ENCODE measurements around the gene GLCCI1.

DNA sequence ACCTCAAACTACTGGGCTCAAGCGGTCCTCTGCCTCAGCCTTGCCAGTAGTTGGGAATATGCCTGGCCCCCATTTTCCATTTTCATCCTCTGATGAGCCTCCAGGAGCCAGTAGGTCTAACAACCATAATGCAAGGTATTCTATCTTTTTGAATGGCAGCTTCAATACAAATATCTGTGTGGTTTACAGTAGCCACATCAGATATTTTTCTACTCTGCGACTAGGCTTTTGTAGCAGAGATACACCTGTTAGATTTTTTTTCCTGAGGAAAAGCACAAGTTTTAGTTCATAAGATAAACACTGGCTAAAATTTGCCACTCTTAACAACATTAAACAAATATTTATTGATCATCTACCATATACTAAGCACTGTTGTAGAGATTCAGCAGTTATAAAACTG lies 3.9 kb upstream of the GLCCI1 start:
- TF ChIP-seq, protein P1, sequence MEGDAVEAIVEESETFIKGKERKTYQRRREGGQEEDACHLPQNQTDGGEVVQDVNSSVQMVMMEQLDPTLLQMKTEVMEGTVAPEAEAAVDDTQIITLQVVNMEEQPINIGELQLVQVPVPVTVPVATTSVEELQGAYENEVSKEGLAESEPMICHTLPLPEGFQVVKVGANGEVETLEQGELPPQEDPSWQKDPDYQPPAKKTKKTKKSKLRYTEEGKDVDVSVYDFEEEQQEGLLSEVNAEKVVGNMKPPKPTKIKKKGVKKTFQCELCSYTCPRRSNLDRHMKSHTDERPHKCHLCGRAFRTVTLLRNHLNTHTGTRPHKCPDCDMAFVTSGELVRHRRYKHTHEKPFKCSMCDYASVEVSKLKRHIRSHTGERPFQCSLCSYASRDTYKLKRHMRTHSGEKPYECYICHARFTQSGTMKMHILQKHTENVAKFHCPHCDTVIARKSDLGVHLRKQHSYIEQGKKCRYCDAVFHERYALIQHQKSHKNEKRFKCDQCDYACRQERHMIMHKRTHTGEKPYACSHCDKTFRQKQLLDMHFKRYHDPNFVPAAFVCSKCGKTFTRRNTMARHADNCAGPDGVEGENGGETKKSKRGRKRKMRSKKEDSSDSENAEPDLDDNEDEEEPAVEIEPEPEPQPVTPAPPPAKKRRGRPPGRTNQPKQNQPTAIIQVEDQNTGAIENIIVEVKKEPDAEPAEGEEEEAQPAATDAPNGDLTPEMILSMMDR (optimal IDR thresholded peaks at IDR 0.05 in 1 of 3, IDR thresholded peaks at IDR 0.05 in 1 of 3, conservative IDR thresholded peaks at IDR 0.05 in 1 of 3; ENCODE audit: extremely low read depth in 1 of 3, insufficient read depth in 2 of 3, low read length in 3 of 3): no peak
- TF ChIP-seq EZH2 (IDR thresholded peaks at IDR 0.05; ENCODE audit: low read length): no peak

All from keratinocyte (primary cell).